Urinary bladder (tissue), 4 donors: ENCODE measurements around the gene MATR3. TPM values are rescaled to one million over a fixed set of nuclear protein-coding genes. Genes with fewer than 3 reads are reported as not detected.
"Not testable (repeated sequence)": the region's sequence is repeated elsewhere in the genome, so short reads cannot be mapped to it uniquely, and the experiment has no call there.

Source experiments
- DNase-seq: peaks from one replicate; pipeline ENCODE4 v3.0.0-alpha.2; 2015; ENCODE audit errors: extremely low spot score
- H3K27ac ChIP-seq: one replicate; pipeline ENCODE4 v1.5.1; 2013; ENCODE audit warnings: low read depth, mild to moderate bottlenecking, moderate library complexity
- H3K36me3 ChIP-seq: one replicate; pipeline ENCODE4 v1.6.1; 2013; ENCODE audit warnings: mild to moderate bottlenecking, moderate library complexity; ENCODE audit not compliant: insufficient read depth
- H3K4me1 ChIP-seq: one replicate; pipeline ENCODE4 v1.6.1; 2013; ENCODE audit warnings: mild to moderate bottlenecking, moderate library complexity; ENCODE audit not compliant: insufficient read depth
- H3K4me3 ChIP-seq: one replicate; pipeline ENCODE4 v1.5.1; 2013; ENCODE audit warnings: low read depth, low read length
- WGBS: extraction: QIAGEN DNeasy Blood & Tissue Kit; methylation state at CpG from one replicate; pipeline ENCODE4 v1.1.7; 2013; 5-methylcytosine and 5-hydroxymethylcytosine counted together
- polyA plus RNA-seq: library from polyadenylated mRNA; stranded (reverse); fragments of 200-250 nt; gene quantifications from one replicate; pipeline ENCODE4 v1.2.3, GENCODE V29; 2013
- total RNA-seq: library from RNA; depleted of rRNA; stranded (reverse); fragments of >200 nt; gene quantifications from one replicate; pipeline ENCODE4 v1.2.3, GENCODE V29; 2014
- donor health status: healthy with polysubstance abuse.
- donor health status: healthy.

The MATR3 gene
- total and polyA plus RNA-seq, 2 donors: 163 to 454 TPM

GRCh38 chr5:139335811-139336210, 42.3 kb downstream of the MATR3 start:
- peaks cover 3% of the 10 kb centered on the region for H3K36me3 ChIP-seq
- no peak overlapping the region for H3K4me3 ChIP-seq
- peak overlapping the region; percentile 70 for H3K27ac ChIP-seq
- 66% methylated on average over 6 of the region's 6 CpGs for whole genome bisulfite sequencing
- H3K4me1 ChIP-seq: no peaks in the 10 kb centered on the region
- DNase-seq: no peak

- WGBS: 76% methylated on average over 2 of the region's 2 CpGs
- Histone ChIP-seq H3K36me3 (no peaks in the 10 kb centered on the region), H3K27ac (no peak overlapping the region), H3K4me1 (no peaks in the 10 kb centered on the region), H3K4me3 (no peak overlapping the region)
- DNase-seq: no peak
Observed at GRCh38 chr5:139340051-139340450, 46.5 kb downstream of the MATR3 start.

- Histone ChIP-seq H3K36me3 (no peaks in the 10 kb centered on the region), H3K4me1 (no peaks in the 10 kb centered on the region), H3K4me3 (peak overlapping the region; percentile 68), H3K27ac (no peak overlapping the region)
- DNase-seq: no peak
- 4% methylated on average over 17 of the region's 17 CpGs for WGBS
Observed at GRCh38 chr5:139341187-139341688, 47.7 kb downstream of the MATR3 start.

GRCh38 chr5:139341689-139342422, 48.3 kb downstream of the MATR3 start, which contains the start of gene PAIP2:
Gene PAIP2, plus strand, starts transcription at chr5:139341854. Its CDS starts 21,931 bp downstream, at chr5:139363785.
- WGBS: under 1% methylated on average over 66 of the region's 66 CpGs
- H3K27ac ChIP-seq: peak within 1 kb of the TSS; percentile 99
- H3K4me3 ChIP-seq: peak within 1 kb of the TSS; percentile 68
- no peaks in the 10 kb centered on the region for H3K4me1 ChIP-seq
- DNase-seq: peak; percentile 93
- H3K36me3 ChIP-seq: no peaks in the 10 kb centered on the region

GRCh38 chr5:139342423-139342723, 48.8 kb downstream of the MATR3 start:
- peak overlapping the region; percentile 99 for H3K27ac ChIP-seq
- no peaks in the 10 kb centered on the region for H3K36me3 ChIP-seq
- no peak for DNase-seq
- no peaks in the 10 kb centered on the region for H3K4me1 ChIP-seq
- H3K4me3 ChIP-seq: peak overlapping the region; percentile 68
- 1% methylated on average over 16 of the region's 16 CpGs for WGBS

- Histone ChIP-seq H3K36me3 (no peaks in the 10 kb centered on the region), H3K4me1 (no peaks in the 10 kb centered on the region), H3K4me3 (peak overlapping the region; percentile 18), H3K27ac (no peak overlapping the region)
- WGBS: 82% methylated on average over 9 of the region's 9 CpGs
- no peak for DNase-seq
Observed at GRCh38 chr5:139343476-139343875, 49.9 kb downstream of the MATR3 start.

- no peaks in the 10 kb centered on the region for H3K4me1 ChIP-seq
- WGBS: 58% methylated on average over 2 of the region's 2 CpGs
Observed at GRCh38 chr5:139344177-139344576, 50.6 kb downstream of the MATR3 start.

GRCh38 chr5:139345442-139345841, 51.9 kb downstream of the MATR3 start:
- H3K4me1 ChIP-seq: not testable (repeated sequence)

More at GRCh38 chr5:139344177-139344576, 50.6 kb downstream of the MATR3 start:
- H3K4me3 ChIP-seq: no peak overlapping the region
- DNase-seq: no peak
- no peak overlapping the region for H3K27ac ChIP-seq
- H3K36me3 ChIP-seq: no peaks in the 10 kb centered on the region

GRCh38 chr5:139347863-139348262, 54.3 kb downstream of the MATR3 start:
- 93% methylated on average over 9 of the region's 9 CpGs for WGBS
- not testable (repeated sequence) for H3K4me1 ChIP-seq

More at GRCh38 chr5:139345442-139345841, 51.9 kb downstream of the MATR3 start:
- H3K4me3 ChIP-seq, DNase-seq, H3K27ac ChIP-seq, H3K36me3 ChIP-seq: not testable (repeated sequence)
- WGBS: 96% methylated on average over 8 of the region's 8 CpGs

GRCh38 chr5:139354186-139354585, 60.6 kb downstream of the MATR3 start:
- H3K4me3 ChIP-seq: no peak overlapping the region
- 95% methylated on average over 3 of the region's 3 CpGs for whole genome bisulfite sequencing
- DNase-seq: no peak
- no peaks in the 10 kb centered on the region for H3K36me3 ChIP-seq
- no peak overlapping the region for H3K27ac ChIP-seq
- no peaks in the 10 kb centered on the region for H3K4me1 ChIP-seq

More at GRCh38 chr5:139347863-139348262, 54.3 kb downstream of the MATR3 start:
- DNase-seq, H3K4me3 ChIP-seq, H3K27ac ChIP-seq, H3K36me3 ChIP-seq: not testable (repeated sequence)

GRCh38 chr5:139355900-139356299, 62.4 kb downstream of the MATR3 start:
- H3K4me1 ChIP-seq, H3K36me3 ChIP-seq, H3K4me3 ChIP-seq, DNase-seq, H3K27ac ChIP-seq: not testable (repeated sequence)
- WGBS: 97% methylated on average over 8 of the region's 8 CpGs

- Histone ChIP-seq H3K4me3 (no peak overlapping the region), H3K36me3 (no peaks in the 10 kb centered on the region), H3K27ac (no peak overlapping the region), H3K4me1 (no peaks in the 10 kb centered on the region)
- DNase-seq: no peak
Observed at GRCh38 chr5:139358064-139358463, 64.5 kb downstream of the MATR3 start.

- no peaks in the 10 kb centered on the region for H3K4me1 ChIP-seq
- H3K27ac ChIP-seq: no peak overlapping the region
- 96% methylated on average over 4 of the region's 4 CpGs for WGBS
- peaks cover 2% of the 10 kb centered on the region for H3K36me3 ChIP-seq
- H3K4me3 ChIP-seq: no peak overlapping the region
- DNase-seq: no peak
Observed at GRCh38 chr5:139360384-139360783, 66.8 kb downstream of the MATR3 start.

- Histone ChIP-seq H3K27ac (no peak overlapping the region), H3K4me1 (no peaks in the 10 kb centered on the region), H3K36me3 (peaks cover 4% of the 10 kb centered on the region), H3K4me3 (no peak overlapping the region)
- 67% methylated on average over 6 of the region's 6 CpGs for WGBS
- DNase-seq: no peak
Observed at GRCh38 chr5:139361835-139362429, 68.4 kb downstream of the MATR3 start.
